ENCODE measurements around the gene SLC4A5.

DNA sequence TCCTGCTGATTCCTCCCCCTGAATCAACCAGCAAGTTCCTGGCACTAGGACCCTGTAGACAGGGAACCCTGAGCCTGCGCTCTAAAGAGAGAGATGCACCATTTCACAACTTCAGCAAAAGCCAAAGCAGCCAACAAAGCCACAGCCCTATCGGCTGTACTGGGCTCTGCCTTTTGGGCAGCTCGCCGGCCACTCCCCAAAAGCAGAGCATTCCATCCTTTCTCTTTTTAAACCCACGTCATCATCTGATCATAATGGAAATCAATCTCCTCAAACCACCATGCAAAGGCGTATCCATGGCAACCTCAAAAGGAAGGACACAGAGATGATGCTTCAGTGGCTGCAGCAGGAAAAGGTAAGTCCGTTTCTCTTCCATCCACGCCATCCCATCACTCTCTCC lies 42.2 kb upstream of the SLC4A5 start:
- TF ChIP-seq, protein P1, sequence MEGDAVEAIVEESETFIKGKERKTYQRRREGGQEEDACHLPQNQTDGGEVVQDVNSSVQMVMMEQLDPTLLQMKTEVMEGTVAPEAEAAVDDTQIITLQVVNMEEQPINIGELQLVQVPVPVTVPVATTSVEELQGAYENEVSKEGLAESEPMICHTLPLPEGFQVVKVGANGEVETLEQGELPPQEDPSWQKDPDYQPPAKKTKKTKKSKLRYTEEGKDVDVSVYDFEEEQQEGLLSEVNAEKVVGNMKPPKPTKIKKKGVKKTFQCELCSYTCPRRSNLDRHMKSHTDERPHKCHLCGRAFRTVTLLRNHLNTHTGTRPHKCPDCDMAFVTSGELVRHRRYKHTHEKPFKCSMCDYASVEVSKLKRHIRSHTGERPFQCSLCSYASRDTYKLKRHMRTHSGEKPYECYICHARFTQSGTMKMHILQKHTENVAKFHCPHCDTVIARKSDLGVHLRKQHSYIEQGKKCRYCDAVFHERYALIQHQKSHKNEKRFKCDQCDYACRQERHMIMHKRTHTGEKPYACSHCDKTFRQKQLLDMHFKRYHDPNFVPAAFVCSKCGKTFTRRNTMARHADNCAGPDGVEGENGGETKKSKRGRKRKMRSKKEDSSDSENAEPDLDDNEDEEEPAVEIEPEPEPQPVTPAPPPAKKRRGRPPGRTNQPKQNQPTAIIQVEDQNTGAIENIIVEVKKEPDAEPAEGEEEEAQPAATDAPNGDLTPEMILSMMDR (IDR thresholded peaks at IDR 0.05): no peak
- no peak for TF ChIP-seq EP300 (IDR thresholded peaks at IDR 0.05)
